ENCODE results near the gene SPATA25.
A peak's percentile ranks its signal among the peaks of the same experiment; 100 is the strongest.

Gene SPATA25

GRCh38 chr20:45912344-45912682, 24.9 kb upstream of the SPATA25 start:
- TF ChIP-seq, protein P1, sequence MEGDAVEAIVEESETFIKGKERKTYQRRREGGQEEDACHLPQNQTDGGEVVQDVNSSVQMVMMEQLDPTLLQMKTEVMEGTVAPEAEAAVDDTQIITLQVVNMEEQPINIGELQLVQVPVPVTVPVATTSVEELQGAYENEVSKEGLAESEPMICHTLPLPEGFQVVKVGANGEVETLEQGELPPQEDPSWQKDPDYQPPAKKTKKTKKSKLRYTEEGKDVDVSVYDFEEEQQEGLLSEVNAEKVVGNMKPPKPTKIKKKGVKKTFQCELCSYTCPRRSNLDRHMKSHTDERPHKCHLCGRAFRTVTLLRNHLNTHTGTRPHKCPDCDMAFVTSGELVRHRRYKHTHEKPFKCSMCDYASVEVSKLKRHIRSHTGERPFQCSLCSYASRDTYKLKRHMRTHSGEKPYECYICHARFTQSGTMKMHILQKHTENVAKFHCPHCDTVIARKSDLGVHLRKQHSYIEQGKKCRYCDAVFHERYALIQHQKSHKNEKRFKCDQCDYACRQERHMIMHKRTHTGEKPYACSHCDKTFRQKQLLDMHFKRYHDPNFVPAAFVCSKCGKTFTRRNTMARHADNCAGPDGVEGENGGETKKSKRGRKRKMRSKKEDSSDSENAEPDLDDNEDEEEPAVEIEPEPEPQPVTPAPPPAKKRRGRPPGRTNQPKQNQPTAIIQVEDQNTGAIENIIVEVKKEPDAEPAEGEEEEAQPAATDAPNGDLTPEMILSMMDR (IDR thresholded peaks at IDR 0.05; ENCODE audit: extremely low read depth, insufficient read depth, missing control alignments) = no peak
- DNase-seq (ENCODE audit: low spot score) = no peak
- in situ Hi-C loops (cut with MboI; ENCODE audit: low pct_unique_long_range_greater_than_20kb, low sequenced_read_pairs, unreplicated experiment) = no loop called here

DNA sequence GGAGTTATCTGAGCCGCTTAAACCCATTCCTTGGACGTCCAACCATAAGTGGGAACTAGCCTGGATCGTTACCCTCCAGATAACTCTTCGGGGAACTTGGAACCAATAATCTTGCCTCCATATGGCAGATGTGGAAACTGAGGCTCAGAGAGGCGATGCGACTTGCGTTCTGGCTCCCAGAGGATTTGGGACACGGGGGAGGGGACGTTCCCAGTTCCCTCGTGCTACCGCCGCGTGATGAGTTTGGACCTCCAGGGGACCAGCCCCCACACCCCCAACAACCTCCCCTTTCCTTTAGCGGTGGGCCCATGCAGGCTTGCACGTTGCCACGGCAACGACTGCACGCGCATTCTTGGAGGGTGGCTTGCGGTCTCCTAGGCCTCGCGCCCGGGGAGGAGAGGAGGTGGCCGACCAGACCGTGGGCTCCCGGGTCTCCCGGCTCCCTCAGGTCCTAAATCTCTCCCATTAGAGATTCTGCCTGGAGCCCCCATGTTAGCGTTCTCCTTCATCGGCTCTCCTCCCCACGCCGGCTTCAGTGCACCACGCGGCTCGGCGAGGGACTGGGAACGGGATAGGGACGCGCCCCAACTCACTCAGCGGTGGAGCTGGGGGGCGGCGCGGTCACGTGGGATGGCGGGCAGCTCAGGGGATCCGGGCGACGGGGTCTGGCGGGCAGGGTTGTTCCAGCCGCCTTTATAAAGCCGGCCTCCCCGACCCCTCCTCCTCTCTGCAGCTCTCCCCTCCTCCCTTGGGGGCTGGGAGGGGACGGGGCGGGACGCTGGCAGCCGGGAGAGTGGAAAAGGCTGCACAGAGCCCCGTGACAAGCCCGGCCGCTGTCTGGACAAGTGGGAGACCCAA, 24.3 kb upstream of the SPATA25 start, which contains the start of gene PLTP:
TSS of gene PLTP (minus strand) at position 670 of the 858 bp plus-strand sequence. CDS start 703 bp downstream, outside the sequence.
- TF ChIP-seq, protein P1 (IDR thresholded peaks at IDR 0.05; ENCODE audit: extremely low read depth, insufficient read depth, missing control alignments) = no peak
- peak; percentile 50 for DNase-seq (ENCODE audit: low spot score)
- in situ Hi-C loops (cut with MboI; ENCODE audit: low pct_unique_long_range_greater_than_20kb, low sequenced_read_pairs, unreplicated experiment) = no loop called here

DNA sequence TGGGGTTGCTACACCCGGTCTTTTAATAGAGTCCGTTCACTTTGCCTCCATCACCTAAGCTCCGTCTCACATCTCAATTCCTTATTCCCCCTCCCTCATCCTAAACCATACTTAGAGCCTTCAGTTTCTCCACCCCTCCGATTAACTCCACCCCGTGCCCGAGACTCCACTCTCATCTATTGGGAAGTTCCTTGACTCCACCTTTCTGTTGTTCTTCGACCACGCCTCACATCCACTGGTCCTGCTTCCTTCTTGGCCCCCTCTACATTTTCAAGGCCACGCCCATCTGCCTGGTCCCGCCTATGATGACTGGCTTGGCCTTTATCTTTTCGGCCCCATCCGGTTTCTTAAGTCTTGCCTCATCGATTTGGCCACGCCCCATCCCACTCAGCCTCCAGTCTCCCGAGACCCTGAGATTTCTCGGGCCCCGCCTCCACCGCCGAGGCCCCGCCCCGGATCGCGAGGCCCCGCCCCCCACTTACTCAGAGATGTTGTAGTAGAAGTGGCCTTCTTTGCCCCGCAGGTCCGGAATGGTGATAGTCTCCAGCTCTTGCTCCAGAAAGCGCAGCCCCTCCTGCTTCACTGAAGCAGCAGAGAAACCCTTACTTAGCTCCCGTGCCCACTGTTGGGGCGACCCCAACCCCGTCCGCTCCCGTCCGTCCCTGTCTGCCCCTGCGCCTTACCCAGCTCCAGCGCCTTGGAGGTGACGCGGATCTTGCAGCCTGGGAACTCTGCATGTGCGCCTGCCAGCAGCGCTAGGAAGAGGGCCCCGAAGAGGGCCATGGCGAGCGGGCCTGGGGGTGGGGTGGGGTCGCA, 23.5 kb upstream of the SPATA25 start:
- in situ Hi-C loops (cut with MboI; ENCODE audit: low pct_unique_long_range_greater_than_20kb, low sequenced_read_pairs, unreplicated experiment) = no loop called here
- peak; percentile 99 for DNase-seq (ENCODE audit: low spot score)
- TF ChIP-seq, protein P1 (IDR thresholded peaks at IDR 0.05; ENCODE audit: extremely low read depth, insufficient read depth, missing control alignments) = no peak

DNA sequence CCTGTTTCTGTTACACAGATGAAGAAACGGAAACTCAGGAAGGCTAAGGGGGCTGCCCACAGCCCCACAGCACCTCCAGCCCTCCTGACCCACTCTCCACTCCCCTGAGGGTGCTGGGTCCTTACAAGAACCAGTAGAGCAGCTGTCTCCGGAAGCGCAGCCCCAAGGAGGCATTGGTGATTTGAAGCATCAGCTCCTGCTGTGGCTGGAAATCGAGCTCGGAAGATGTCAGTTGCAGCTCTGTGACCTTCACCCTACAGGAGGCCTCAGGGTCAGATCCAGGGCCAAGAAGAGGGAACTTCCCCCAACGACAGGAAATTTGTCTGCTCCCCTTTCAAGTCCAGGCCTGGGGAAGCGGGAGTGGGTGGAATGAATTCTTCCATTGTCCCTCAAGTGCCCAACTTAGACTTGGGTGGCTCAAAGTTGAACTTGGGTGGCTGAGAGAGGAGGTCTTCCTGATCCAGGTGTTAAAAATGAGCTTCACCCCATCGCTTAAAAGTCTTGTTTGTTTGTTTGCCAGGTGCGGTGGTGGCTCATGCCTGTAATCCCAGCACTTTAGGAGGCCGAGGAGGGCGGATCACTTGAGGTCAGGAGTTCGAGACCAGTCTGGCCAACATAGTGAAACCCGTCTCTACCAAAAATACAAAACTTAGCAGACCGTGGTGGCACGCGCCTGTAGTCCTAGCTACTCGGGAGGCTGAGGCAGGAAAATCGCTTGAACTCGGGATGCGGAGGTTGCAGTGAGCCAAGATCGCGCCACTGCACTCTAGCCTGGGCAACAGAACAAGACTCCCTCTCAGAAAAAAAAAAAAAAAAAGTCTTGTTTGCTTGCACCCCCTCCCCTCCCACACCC, 22.6 kb upstream of the SPATA25 start:
- TF ChIP-seq, protein P1 (IDR thresholded peaks at IDR 0.05; ENCODE audit: extremely low read depth, insufficient read depth, missing control alignments) = no peak
- DNase-seq (ENCODE audit: low spot score) = no peak
- in situ Hi-C loops (cut with MboI; ENCODE audit: low pct_unique_long_range_greater_than_20kb, low sequenced_read_pairs, unreplicated experiment) = no loop called here

- TF ChIP-seq, protein P1 (IDR thresholded peaks at IDR 0.05; ENCODE audit: extremely low read depth, insufficient read depth, missing control alignments) = no peak
- no peak for DNase-seq (ENCODE audit: low spot score)
- in situ Hi-C loops (cut with MboI; ENCODE audit: low pct_unique_long_range_greater_than_20kb, low sequenced_read_pairs, unreplicated experiment) = no loop called here
These were observed 21.9 kb upstream of the SPATA25 start for GRCh38 chr20:45909336-45909808.

- no peak for DNase-seq (ENCODE audit: low spot score)
These were observed 20.7 kb upstream of the SPATA25 start for GRCh38 chr20:45908084-45908483.

More at GRCh38 chr20:45908084-45908483, 20.7 kb upstream of the SPATA25 start:
- in situ Hi-C loops (cut with MboI; ENCODE audit: low pct_unique_long_range_greater_than_20kb, low sequenced_read_pairs, unreplicated experiment) = no loop called here
- TF ChIP-seq, protein P1 (IDR thresholded peaks at IDR 0.05; ENCODE audit: extremely low read depth, insufficient read depth, missing control alignments) = no peak
